ENCODE results near the gene UGT2A3.
A peak's percentile ranks its signal among the peaks of the same experiment; 100 is the strongest.
"Not testable (repeated sequence)": the region's sequence is repeated elsewhere in the genome, so short reads cannot be mapped to it uniquely, and the experiment has no call there.

The UGT2A3 gene

DNA sequence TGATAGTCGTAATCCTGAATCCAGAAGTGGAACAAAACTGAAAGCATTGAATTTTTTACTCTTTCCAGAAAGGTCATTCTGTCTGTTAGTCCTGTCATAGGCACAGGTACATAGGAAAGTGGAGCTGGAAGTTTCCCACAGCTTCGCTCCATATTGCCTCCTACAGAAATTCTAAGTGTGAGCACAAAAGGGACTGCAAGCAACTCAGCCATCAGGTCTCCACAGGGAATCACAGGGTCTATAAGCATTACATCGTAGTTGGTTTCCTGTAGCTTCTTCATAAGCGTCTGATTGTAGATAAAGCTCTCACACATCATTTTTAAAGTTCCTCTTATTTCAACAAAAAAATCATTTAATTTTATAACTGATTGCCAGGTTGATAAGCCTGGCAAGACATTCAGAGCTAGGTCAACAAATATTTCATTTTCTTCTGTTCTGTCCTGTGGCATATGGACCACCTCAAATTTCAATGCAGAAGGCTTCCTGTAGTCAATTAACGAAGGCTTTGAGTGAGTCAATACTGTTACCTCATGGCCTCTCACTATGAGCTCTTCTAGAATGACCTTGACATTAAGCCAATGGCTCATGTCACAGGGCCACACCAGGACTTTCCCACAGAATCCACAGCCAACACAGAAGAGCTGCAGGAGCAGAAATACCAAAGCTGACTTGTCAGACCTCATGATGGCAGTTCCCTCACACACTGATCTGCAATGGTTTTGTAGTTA is at the start of gene UGT2A3:
Gene UGT2A3 (minus strand): TSS at position 727 of the 728 bp plus-strand sequence. CDS start 44 bp downstream, at position 683.
- no peak for FAIRE-seq

DNA sequence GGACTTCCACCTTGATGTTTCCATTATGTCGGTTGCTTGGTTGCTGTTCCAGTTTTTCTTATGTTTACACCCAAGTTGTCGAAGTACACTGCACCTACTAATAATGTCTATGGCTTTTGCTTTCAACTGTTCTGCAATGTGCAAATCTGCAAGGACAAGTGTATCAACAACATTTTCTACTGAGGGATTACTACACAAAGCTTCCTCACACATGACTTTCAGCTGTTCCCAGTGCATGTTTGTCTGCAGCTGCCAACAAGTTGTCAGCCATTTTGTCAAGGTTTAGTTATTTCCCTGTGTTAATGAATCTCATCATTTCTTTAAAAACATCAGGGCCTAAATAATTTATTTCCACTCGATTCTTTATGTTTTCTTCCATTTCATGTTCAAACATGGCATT is 45.4 kb upstream of the UGT2A3 start:
- FAIRE-seq = no peak

DNA sequence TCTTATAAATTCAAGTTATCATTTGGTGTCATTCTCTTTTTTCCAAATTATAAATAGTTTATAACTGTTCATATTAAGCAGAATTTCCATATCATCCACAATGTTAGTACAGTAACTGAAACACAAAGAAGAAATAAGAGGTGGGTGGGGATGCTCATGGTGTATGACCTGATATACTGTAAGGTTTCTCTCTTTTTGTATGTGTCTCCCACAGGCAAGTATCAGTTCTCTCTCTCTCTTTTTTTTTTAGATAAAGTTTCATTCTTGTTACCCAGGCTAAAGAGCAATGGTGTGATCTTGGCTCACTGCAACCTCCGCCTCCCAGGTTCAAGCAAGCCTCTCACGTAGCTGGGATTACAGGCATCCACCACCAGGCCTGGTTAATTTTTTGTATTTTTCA is 43.7 kb upstream of the UGT2A3 start:
- no peak for FAIRE-seq

DNA sequence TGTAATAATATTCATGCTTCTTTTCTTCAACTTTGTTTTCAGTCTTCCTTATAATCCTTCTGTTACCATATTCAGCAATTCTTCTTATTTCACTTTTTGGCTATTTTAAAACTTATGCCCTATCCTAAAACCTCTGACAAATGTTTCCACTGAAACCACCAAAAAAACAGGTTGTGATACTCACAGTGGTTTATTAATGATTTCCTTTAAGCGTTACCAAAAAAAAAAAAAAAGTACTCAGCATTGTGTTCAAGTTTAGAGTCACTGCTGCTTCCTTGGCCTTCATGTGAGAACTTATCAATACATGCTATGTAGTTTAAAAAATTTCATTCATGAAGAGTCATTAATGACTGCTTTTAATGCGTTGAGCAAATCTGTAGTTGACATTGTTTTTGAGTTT is 35.4 kb upstream of the UGT2A3 start:
- FAIRE-seq = no peak

DNA sequence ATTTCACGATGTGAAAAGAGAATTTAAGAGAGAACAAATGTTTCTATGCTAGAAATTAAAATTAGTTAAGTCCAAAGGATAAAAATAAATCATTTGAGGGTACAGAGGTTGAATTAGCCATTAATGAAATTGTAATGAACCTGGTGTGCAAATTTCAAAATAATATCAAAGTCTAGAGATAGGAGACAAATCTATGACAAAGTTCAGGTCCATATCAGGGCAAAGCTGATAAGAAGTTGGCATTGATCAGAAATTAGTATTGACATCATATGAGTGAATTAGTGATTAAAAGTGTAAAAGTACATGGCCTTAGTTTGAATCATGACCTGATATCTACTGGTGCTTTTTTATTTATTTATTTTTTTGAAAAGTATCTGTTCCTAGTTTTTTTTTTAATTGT is 33.8 kb upstream of the UGT2A3 start:
- peak; percentile 53 for FAIRE-seq

DNA sequence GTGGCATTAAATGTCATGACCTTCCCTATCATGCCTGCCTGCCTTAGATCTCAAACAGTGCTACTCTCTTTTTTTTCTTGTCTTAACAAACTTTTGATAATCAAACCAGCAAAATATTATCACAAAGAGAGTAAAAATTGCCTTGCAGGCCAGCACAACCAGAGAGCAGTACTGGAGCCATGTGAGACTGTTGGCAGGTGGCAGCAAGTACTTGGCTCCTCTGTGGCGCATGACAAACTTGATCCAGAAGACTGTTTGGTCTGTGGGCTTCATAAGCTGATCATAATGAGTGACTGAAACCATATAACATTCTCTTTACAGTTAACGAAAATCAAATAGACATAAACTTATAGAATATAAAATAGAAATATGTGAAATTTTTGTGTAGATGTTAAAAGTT is 33.3 kb upstream of the UGT2A3 start:
- FAIRE-seq = no peak

DNA sequence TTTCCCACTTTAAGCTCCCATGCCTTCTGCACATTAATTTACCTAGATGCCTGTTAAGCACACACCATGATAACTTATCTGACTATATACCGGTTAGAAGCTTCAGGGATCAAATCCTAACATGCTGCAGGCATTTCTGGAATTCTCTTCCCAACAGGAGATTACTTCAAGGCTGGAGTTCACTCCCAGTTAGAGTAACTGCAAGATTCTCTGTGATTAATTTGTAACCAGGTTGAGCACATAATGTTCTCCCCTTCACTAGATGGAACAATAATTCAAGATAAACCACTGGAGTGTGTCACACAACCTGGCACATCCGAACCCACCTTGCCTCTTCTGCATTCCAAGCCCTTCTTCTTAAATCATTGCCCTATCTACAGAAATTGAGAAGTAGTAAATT is 11.8 kb upstream of the UGT2A3 start:
- FAIRE-seq = no peak

DNA sequence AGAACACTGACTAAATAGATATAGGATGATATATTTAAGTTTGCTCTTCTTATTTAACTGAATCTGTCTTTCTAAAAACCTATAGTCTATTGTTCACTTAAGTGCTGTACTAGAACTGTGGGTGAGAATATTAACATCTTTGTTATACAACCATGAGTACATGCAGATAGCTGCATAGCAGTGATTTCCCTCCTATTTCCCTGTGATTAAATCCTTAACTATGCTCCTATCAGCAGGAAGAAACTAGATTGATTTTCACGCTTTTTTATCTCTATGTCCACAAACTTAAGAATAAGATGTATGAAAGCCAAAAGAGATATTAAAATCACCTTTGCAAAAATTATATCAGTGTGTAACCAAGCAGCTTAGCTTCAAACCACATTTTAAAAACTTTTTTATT is 11.3 kb upstream of the UGT2A3 start:
- no peak for FAIRE-seq

DNA sequence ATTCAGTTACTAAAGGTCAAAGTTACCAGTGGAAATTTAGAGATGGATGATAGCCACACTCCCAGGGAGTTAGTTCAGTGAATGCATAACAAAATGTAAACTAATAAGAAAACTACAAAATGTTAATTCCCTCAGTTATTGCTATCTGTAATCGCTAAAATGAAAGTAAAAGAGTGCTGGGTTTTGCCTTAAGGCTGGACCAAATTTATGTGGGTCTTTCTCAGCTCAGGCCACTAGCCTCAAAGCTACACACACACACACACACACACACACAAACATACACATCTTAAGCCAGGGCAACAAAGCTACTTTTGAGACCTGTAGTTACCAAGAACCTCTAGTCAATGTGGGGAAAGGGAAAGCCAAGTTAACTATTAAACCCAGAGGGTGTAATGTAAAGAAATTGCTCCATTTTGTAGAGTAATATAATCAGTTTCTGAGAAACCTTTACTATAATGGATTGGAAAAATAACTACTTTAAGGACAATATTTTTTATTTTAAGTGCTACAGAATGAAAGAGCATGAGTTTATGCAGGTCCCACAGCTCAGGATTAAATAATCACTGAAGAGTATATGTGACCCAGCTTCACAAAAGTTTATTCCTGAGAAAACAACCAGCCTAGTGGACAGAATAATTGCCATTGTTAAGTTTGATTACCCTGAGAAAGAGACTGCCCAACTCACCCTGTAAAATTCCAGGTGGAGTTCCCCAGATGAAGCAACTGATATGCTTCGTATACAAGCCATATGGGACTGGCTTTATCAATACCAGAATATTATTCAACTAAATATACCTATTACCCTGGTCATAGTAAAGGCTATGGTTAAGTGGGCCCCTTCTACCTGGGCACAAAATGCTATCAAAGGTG is 8.9 kb upstream of the UGT2A3 start:
- no peak for FAIRE-seq

DNA sequence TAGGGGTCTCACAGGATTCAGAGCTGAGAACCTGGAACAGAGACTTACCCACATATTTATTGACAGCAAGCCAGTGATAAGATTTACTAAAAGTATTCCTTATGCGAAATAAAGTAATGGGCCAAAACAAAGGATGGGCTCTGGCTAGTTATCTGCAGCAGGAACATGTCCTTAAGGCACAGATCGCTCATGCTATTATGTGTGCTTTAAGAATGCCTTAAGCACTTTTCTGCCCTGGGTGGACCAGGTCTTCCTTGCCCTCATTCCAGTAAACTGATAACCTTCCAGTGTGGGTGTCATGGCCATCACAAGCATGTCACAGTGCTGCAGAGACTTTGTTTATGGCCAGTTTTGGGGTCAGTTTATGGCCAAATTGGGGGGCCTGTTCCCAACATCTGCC is 7.5 kb upstream of the UGT2A3 start:
- FAIRE-seq = not testable (repeated sequence)

DNA sequence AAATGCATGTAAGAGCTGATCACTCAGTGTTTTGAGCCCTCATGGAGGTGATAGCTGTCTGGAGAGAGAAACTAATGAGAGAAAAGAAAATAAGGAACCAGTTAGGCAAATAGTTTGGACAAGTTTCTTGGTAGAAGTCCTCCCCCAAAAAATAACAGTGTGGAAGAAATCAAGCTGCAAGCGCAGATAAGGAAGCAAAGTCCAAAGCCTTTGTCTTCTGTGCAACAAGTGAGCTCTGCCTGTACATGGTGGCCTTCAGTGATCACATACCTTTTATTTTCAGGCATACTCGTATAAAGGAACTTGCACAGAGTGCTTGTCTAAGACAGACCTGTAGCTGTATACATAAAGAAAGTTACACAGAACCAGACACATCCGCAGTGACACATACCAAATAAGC is 2.5 kb upstream of the UGT2A3 start:
- no peak for FAIRE-seq

DNA sequence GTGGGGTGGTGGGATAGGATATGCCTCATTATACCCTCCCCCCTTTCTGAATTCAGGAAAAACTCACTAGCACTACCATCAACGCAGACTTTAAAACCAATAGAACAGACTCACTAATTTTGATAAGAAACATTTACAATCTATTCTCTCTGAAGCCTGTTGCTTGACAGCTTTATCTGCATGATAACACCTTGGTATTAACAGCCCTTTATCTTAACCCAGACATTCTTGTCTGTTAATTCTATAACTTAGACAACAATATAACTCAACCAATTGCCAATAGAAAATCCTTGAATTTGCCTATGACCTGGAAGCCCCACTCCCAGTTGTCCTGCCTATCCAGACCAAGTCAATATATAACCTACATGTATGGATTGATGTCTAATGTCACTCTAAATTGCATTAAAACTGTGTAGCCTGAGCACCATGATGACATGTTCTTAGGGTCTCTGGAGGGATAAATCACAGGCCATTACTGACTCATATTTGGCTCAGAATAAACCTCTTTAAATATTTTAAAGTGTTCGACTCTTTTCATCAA is 1.5 kb upstream of the UGT2A3 start:
- no peak for FAIRE-seq

DNA sequence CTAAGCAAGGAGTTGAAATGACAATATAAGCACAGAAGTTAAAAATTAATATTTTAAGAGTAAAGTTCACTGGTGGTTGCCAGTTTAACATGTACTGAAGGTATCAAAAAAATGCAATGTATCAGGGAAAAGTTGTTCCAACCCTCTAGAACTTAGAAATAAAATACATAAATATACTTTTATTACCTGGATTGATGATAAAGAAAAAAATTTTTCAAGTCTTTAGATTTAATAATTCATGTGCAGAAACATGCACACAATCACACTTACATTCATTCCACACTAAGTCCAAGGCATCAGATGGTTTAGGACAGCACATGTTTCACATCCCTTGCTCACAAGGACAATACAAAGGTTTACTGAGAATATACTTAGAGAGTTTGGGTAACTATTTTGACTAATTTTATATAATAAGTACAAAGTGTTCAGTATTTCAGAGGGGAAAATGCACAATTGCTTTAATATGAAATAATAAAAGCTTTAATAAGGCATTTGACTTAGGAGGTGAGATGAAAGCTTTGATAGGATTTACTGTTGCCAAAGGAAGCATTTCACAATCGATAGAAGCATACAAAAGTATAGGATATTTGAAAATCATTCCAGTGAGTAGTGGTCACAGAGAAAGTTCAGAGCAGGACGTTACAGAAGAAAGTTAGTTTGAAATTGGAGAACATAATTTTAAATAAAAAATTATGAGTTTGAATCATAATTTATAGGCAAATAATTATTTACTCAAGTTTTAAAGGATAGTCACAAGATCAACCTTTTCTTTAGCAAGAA is 392 bp upstream of the UGT2A3 start:
- no peak for FAIRE-seq

DNA sequence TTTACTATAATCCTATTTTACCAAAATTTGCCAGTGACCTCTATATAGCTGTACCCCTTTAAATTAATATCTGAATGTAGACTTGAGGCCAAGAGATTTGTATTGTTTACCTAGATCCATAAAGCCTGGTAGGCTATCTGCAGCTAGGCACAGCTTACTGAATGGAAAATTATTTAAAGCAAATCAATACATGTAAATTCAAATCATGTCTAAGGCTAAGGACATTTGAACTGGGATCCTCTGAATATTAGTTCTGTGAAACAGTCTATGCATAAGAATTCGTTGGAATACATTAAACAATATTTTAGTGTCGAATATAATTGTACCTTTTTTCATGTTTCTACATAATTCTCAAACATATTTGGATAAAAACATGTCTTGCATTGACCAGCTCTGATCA is 1.6 kb downstream of the UGT2A3 start:
- no peak for FAIRE-seq

DNA sequence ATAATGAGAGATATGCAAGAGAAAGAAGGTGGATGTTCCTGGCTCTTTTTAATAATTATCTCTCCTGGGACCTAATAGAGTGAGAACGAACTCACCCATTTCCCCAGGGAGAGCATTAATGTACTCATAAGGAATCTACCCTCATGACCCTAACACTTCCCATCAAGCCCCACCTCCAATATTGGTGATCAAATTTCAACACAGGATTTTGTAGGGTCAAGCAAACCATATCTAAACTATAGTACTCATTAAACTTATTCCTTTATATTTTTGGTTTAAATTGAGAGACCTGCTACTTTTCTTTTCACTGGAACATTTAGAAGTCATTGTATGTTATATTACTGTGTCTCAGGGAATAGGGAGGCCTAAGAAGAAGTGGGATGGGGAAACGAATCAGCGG is 2.6 kb downstream of the UGT2A3 start:
- FAIRE-seq = no peak

DNA sequence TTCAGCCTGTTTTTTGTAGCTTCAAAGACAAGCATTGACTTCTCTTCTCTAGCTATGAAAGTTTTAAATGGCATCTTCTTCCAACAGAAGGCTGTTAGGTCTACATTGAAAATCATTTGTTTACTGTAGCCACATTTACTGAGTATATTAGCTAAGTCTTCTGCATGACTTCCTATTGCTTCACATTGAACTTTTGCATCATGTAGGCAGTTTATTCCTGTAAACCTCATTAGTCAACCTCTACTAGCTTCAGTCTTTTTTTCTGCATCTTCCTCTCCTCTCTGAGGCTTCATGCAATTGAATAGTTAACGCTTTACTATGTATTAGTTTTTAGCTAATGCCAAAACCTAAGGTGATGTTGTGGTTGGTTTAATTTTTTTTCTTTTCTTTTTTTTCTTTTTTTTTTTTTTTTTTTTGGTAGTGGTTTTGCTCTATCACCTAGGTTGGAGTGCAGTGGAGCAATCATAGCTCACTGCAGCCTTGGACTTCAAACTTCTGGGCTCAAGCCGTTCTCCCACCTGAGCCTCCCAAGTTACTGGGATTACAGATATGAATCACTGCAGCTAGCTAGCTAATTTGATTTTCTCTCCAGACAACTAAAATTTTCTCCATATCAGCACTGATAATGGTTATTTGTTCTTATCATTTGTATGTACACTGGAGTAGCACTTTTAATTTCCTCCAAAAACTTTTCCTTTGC is 3.4 kb downstream of the UGT2A3 start:
- no peak for FAIRE-seq

DNA sequence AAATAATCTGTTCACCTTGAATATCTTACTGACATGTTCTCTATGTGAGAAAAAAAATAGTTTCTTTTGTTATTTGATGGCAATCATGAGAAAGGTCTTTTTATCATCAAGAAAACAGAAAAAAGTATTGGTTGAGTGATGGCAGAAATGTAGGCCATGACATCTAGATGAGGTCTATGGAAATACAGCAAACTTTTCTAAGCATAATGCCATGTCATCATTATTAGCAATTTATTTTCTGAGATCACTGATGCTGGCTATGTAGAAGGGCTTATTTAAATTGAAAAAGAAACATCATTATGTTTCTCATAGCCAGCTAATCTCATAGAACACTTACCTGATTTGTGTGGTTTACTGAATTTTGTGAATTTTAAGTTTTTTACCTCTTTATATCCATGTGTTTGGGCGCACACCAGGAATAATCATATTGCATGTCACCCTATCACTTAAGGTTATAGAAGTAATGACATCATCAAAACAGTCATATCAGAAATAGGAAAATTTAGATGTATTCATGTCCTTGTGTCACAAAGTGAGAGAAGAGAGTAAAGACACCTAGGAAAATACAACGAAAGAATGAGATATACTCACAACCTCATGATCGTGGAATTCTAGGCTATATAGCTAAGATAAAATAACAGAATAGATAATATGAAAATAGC is 22.4 kb downstream of the UGT2A3 start:
- no peak for FAIRE-seq

DNA sequence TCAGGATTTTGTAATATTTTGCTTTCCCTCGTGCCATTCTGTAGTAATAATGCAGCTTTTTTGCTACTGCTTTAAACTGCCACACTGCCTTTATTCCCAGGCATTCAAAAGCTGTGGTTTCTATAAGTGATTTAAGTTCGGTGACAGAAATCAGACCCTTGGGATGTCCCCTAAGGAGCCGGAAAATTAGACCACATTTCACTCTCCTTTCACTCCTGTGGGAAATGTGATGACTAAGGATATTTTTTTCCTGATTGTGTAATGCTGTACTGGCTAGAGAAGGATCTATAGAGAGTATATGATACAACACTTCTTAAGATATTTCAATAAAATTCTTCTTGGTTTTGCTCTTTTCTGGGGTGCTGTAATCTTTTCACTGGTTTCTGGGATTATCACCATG is 24.4 kb downstream of the UGT2A3 start:
- no peak for FAIRE-seq

DNA sequence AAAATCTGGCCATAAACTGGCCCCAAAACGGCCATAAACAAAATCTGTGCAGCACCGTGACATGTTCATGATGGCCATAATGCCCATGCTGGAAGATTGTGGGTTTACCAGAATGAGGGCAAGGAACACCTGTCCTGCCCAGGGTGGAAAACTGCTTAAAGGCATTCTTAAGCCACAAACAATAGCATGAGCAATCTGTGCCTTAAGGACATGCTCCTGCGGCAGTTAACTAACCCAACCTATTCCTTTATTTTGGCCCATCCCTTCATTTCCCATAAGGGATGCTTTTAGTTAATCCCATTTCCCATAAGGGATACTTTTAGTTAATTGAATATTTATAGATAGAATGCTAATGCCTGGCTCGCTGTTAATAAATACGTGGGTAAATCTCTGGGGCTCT is 29.4 kb downstream of the UGT2A3 start:
- FAIRE-seq = not testable (repeated sequence)

DNA sequence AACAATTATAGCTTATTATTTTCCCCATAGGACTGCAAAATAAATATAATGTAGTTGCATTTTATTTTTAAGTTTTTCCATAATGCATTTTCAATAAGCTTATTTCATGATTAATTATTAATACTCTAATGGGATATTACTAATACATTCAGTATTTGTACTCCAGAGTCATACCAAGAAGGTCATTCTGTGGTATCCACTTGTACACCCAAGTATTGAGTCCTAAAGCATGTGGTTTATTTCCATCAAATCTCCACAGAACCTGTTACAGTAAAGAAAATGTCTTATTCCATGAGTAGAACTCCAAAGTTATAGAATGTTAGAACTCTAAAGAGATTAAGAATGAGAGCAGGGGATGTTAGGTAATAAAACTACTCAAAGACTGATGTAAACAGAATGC is 30.6 kb downstream of the UGT2A3 start:
- no peak for FAIRE-seq

DNA sequence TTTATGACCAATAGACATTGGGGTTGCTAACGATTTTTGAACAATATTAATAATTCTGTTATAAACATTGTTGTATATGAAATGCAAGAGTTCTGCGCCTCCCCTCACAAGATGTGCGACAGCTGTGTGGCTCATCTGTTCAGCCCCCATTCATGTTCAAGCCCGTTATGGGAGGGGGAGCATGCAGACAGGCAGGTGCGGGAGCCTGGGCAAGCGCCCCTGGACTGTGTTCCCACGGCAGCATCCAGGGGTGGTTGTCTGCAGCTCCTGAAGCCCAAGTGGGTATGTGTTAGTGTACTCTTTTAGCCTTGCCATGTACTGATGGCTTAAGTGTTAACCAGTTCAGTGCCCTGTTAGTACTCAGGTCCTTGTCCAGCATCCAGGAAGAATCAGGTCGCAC is 34.6 kb downstream of the UGT2A3 start:
- no peak for FAIRE-seq

DNA sequence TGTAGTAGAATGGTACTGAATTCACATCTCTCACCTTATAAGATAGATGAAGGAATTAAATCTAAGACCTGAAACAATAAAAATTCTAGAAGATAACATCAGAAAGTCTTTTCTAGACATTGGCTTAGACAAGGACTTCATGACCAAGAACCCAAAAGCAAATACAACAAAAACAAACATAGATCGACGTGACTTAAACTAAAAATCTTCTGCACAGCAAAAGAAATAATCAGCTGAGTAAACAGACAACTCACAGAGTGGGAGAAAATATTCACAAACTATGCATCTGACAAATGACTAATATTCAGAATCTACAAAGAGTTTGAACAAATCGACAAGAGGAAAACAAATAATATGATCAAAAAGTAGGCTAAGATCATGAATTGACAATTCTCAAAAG is 38.8 kb downstream of the UGT2A3 start:
- no peak for FAIRE-seq
